H1 (cell line): ENCODE results near the gene PRR23C. TPM values are rescaled to one million over a fixed set of nuclear protein-coding genes. Genes with fewer than 3 reads are reported as not detected.

Source experiments
- CTCF ChIA-PET: fragments of 300-600 bp; sonication (Branson Sonifier 250); formaldehyde crosslinking; loops from one replicate; lab custom pipeline; 2021; ENCODE audit not compliant: partially characterized antibody; lab: Charles Lee
- POLR2A ChIA-PET: fragments of 300-600 bp; sonication (Branson Sonifier 250); formaldehyde crosslinking; loops from one replicate; lab custom pipeline; 2021; ENCODE audit warnings: inconsistent platforms; ENCODE audit not compliant: partially characterized antibody; lab: Charles Lee
- DNase-seq, 2 experiments: peaks; one replicate each; pipeline versions ENCODE4 v3.0.0 to v3.0.0-alpha.2; 2010 to 2022; ENCODE audit warnings: low spot score in 2 of 2, low read depth in 1 of 2, mixed read lengths in 1 of 2
- FAIRE-seq: peaks from 2 replicates; lab custom pipeline; 2011; peaks lifted over from hg19 to GRCh38; lab: Jason Lieb, UNC
- H2AFZ ChIP-seq: 2 replicates; pipeline ENCODE4 v1.8.1; 2012; ENCODE audit warnings: low read length, inconsistent platforms
- H2AK5ac ChIP-seq: 2 replicates; pipeline ENCODE4 v1.6.1; 2013; ENCODE audit warnings: low read depth, low read length
- H2BK120ac ChIP-seq: replicated peaks from 2 replicates; pipeline ENCODE3; 2013; ENCODE audit warnings: low read depth, low read length, inconsistent platforms
- H2BK12ac ChIP-seq: 2 replicates; pipeline ENCODE4 v1.6.1; 2013; ENCODE audit warnings: low read depth, low read length
- H2BK15ac ChIP-seq: 2 replicates; pipeline ENCODE4 v1.6.1; 2013; ENCODE audit warnings: low read length
- H2BK20ac ChIP-seq: 2 replicates; pipeline ENCODE4 v1.6.1; 2013; ENCODE audit warnings: low read length
- H2BK5ac ChIP-seq: 2 replicates; pipeline ENCODE4 v1.6.1; 2013; ENCODE audit warnings: low read depth, low read length
- H3K14ac ChIP-seq: 2 replicates; pipeline ENCODE4 v1.6.1; 2013; ENCODE audit warnings: inconsistent platforms; ENCODE audit not compliant: insufficient read length
- H3K18ac ChIP-seq: 2 replicates; pipeline ENCODE4 v1.6.1; 2013; ENCODE audit warnings: low read length; ENCODE audit errors: extremely low read depth
- H3K23ac ChIP-seq: 2 replicates; pipeline ENCODE4 v1.6.1; 2013; ENCODE audit warnings: inconsistent platforms; ENCODE audit not compliant: insufficient read length
- H3K23me2 ChIP-seq: 2 replicates; pipeline ENCODE4 v1.6.1; 2013; ENCODE audit warnings: low read depth, low read length
- H3K27ac ChIP-seq: 2 replicates; pipeline ENCODE4 v1.6.1; 2011; ENCODE audit warnings: low read depth, low read length, inconsistent platforms
- H3K27me3 ChIP-seq, 4 experiments: replicated peaks in 1 of 4; 1 replicate in 1 of 4; 2 replicates in 3 of 4; pipeline versions ENCODE4 v1.6.1 to v1.8.1; 2011 to 2013; ENCODE audit warnings: low read length in 3 of 4, mild to moderate bottlenecking in 3 of 4, inconsistent platforms in 2 of 4, mixed read lengths in 2 of 4, moderate library complexity in 1 of 4; ENCODE audit not compliant: control insufficient read depth in 3 of 4, insufficient read depth in 3 of 4; ENCODE audit errors: extremely low read depth in 1 of 4
- H3K36me3 ChIP-seq, 4 experiments: 2 replicates each; pipeline versions ENCODE4 v1.6.1 to v1.8.1; 2011 to 2013; ENCODE audit warnings: mild to moderate bottlenecking in 4 of 4, low read length in 3 of 4, moderate library complexity in 2 of 4, control low read depth in 1 of 4, inconsistent platforms in 1 of 4; ENCODE audit not compliant: insufficient read depth in 4 of 4, control insufficient read depth in 2 of 4
- H3K4ac ChIP-seq: replicated peaks from 2 replicates; pipeline ENCODE3; 2013; ENCODE audit warnings: low read length, low read depth, mixed read lengths, inconsistent platforms; ENCODE audit not compliant: insufficient read length
- H3K4me1 ChIP-seq, 4 experiments: replicated peaks in 1 of 4; 1 replicate in 1 of 4; 2 replicates in 3 of 4; pipeline versions ENCODE4 v1.6.1 to v1.8.1; 2011 to 2013; ENCODE audit warnings: low read length in 3 of 4, inconsistent platforms in 2 of 4, mixed read lengths in 1 of 4; ENCODE audit not compliant: insufficient read depth in 4 of 4, control insufficient read depth in 3 of 4
- H3K4me2 ChIP-seq, 2 experiments: 2 replicates each; pipeline versions ENCODE4 v1.6.1 to v1.8.1; 2011 to 2013; ENCODE audit warnings: low read depth in 2 of 2, low read length in 2 of 2, control low read depth in 1 of 2, inconsistent platforms in 1 of 2, mild to moderate bottlenecking in 1 of 2; ENCODE audit not compliant: insufficient read depth in 1 of 2
- H3K4me3 ChIP-seq, 4 experiments: fragments of 200-600, 300-600 bp in 1 of 4; sonication (generic), shearing (Covaris generic), sonication (Bioruptor Twin) in 1 of 4; 2 replicates each; pipeline versions ENCODE4 v1.5.1 to v1.8.1; 2011 to 2016; ENCODE audit warnings: low read length in 4 of 4, low read depth in 3 of 4, control low read depth in 2 of 4, inconsistent platforms in 2 of 4, mild to moderate bottlenecking in 2 of 4, mixed read lengths in 1 of 4, moderate library complexity in 1 of 4; ENCODE audit not compliant: insufficient read depth in 2 of 4; ENCODE audit errors: extremely low read depth in 1 of 4
- H3K56ac ChIP-seq: replicated peaks from 2 replicates; pipeline ENCODE3; 2013; ENCODE audit warnings: low read depth, mild to moderate bottlenecking, mixed read lengths, low read length, inconsistent platforms; ENCODE audit not compliant: insufficient read length
- H3K79me1 ChIP-seq: 2 replicates; pipeline ENCODE4 v1.6.1; 2013; ENCODE audit warnings: low read depth, low read length, control low read depth
- H3K79me2 ChIP-seq, 2 experiments: 2 replicates each; pipeline versions ENCODE4 v1.6.1 to v1.8.1; 2012 to 2013; ENCODE audit warnings: low read length in 2 of 2, mild to moderate bottlenecking in 2 of 2, inconsistent platforms in 1 of 2; ENCODE audit not compliant: insufficient read depth in 2 of 2, control insufficient read depth in 1 of 2
- H3K9ac ChIP-seq, 4 experiments: replicated peaks in 1 of 4; 1 replicate in 1 of 4; 2 replicates in 3 of 4; pipeline versions ENCODE4 v1.6.1 to v1.8.1; 2011 to 2013; ENCODE audit warnings: low read depth in 3 of 4, low read length in 3 of 4, control low read depth in 2 of 4, mild to moderate bottlenecking in 2 of 4, moderate library complexity in 2 of 4, inconsistent platforms in 1 of 4; ENCODE audit errors: extremely low read depth in 1 of 4
- H3K9me3 ChIP-seq, 2 experiments: 2 replicates each; pipeline versions ENCODE4 v1.6.1 to v1.8.1; 2012 to 2013; ENCODE audit warnings: mild to moderate bottlenecking in 2 of 2, moderate library complexity in 2 of 2, control low read depth in 1 of 2, inconsistent platforms in 1 of 2, low read depth in 1 of 2, low read length in 1 of 2, mixed read lengths in 1 of 2; ENCODE audit not compliant: insufficient read depth in 2 of 2
- H4K20me1 ChIP-seq, 2 experiments: replicated peaks in 1 of 2; 2 replicates each; pipeline versions ENCODE3 to v1.8.1; 2011 to 2013; ENCODE audit warnings: inconsistent platforms in 2 of 2, low read length in 2 of 2, mild to moderate bottlenecking in 1 of 2; ENCODE audit not compliant: insufficient read depth in 2 of 2, control insufficient read depth in 1 of 2
- H4K5ac ChIP-seq: 2 replicates; pipeline ENCODE4 v1.6.1; 2013; ENCODE audit warnings: low read length, low read depth, mixed read lengths, inconsistent platforms; ENCODE audit not compliant: insufficient read length
- H4K8ac ChIP-seq: 2 replicates; pipeline ENCODE4 v1.8.0; 2013; ENCODE audit warnings: mild to moderate bottlenecking, moderate library complexity, low read length, inconsistent platforms; ENCODE audit not compliant: insufficient read depth; ENCODE audit errors: extremely low read depth
- H4K91ac ChIP-seq: replicated peaks from 2 replicates; pipeline ENCODE3; 2013; ENCODE audit warnings: low read length, mixed read lengths, inconsistent platforms; ENCODE audit not compliant: insufficient read length
- CBX8 ChIP-seq: fragments of 300-800, 300-1000 bp; sonication (generic); IDR thresholded peaks from 2 replicates; pipeline ENCODE4 v1.7.1; 2016; ENCODE audit warnings: low read depth, low read length, borderline replicate concordance
- KDM5A ChIP-seq: fragments of 200-600 bp; IDR thresholded peaks from 2 replicates; pipeline ENCODE4 v1.7.1; 2012; ENCODE audit warnings: mild to moderate bottlenecking, low read length, inconsistent platforms, mixed read lengths
- NRF1 ChIP-seq: IDR thresholded peaks from 2 replicates; pipeline ENCODE4 v1.6.1; 2011; ENCODE audit warnings: mild to moderate bottlenecking, low read depth, low read length, improper control_type of control experiment
- POU5F1 ChIP-seq: IDR thresholded peaks from 2 replicates; pipeline ENCODE4 v1.6.1; 2011; ENCODE audit warnings: low read depth, mild to moderate bottlenecking, low read length, moderate library complexity
- RAD21 ChIP-seq, 2 experiments: IDR thresholded peaks in 1 of 2; conservative IDR thresholded peaks in 1 of 2; 2 replicates each; pipeline ENCODE4 v1.6.1; 2011; ENCODE audit warnings: low read depth in 2 of 2, low read length in 2 of 2, improper control_type of control experiment in 1 of 2, inconsistent platforms in 1 of 2, mild to moderate bottlenecking in 1 of 2, moderate library complexity in 1 of 2
- WGBS, 2 experiments: shearing (Covaris generic) in 1 of 2; methylation state at CpG; one replicate each; pipeline versions ENCODE4 v1.1.6 to v1.1.7; 2013 to 2015; ENCODE audit warnings: low lambda C conversion rate in 2 of 2, mixed read lengths in 2 of 2, inconsistent platforms in 1 of 2, low coverage in 1 of 2, missing lambda C conversion rate in 1 of 2; ENCODE audit not compliant: insufficient replicate concordance in 2 of 2, insufficient coverage in 1 of 2, insufficient read length in 1 of 2; ENCODE audit errors: extremely low coverage in 1 of 2, missing lambda C conversion rate in 1 of 2; 5-methylcytosine and 5-hydroxymethylcytosine counted together
- polyA plus RNA-seq, 7 experiments: library from polyadenylated mRNA; depleted of rRNA in 3 of 7; stranded (reverse) in 5 of 7; unstranded in 2 of 7; fragments of >200 nt in 5 of 7; fragments of 200-250 nt in 2 of 7; gene quantifications; 1 replicate in 5 of 7; 2 replicates in 1 of 7; 4 replicates in 1 of 7; pipeline versions ENCODE4 v1.2.1 to v1.2.3, GENCODE V29; 2011 to 2013; ENCODE audit warnings: missing spikeins in 2 of 7, mixed read lengths in 2 of 7
- total RNA-seq: library from RNA; stranded (reverse); fragmentation: NEBNext Ultra II Directional; extraction: Animal tissue kit (Norgen Biotek cat#: 25700); gene quantifications from 2 replicates; pipeline ENCODE4 v1.2.1, GENCODE V29; 2021
- TF ChIP-seq, protein P1 (sequence below): IDR thresholded peaks from 2 replicates; pipeline ENCODE4 v1.6.1; 2011; ENCODE audit warnings: low read depth, mild to moderate bottlenecking, low read length; ENCODE audit not compliant: insufficient read depth

The PRR23C gene
- total and polyA plus RNA-seq, 2 of the 8 experiments (the other 6 are each of a cell fraction or from before 2014, with no cell fraction given) = not detected

DNA sequence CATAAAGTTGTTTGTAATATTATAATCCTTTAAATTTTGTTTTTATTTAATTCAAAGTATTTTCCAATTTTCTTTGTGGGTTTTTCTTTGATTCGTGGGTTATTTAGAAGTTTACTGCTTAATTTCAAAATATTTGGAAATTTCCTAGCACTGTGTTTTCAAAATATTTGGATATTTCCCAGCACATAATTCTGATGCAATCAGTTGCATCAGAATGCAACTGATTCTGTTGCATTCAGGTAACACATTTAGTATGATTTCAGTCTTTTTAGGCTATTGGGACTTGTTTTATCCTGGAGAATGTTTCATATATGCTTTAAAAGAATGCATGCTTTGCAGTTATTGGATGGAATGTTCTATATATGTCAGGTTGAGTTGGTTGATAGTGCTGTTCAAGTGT, 18.2 kb upstream of the PRR23C start:
- Histone ChIP-seq H3K4me1 (no peaks in the 10 kb centered on the region), H3K9me3 (no peaks in the 10 kb centered on the region), H2BK12ac (no peak overlapping the region), H2AK5ac (no peak overlapping the region), H3K27ac (no peak overlapping the region), H3K18ac (no peak overlapping the region), H2AFZ (no peak overlapping the region), H3K23me2 (no peaks in the 10 kb centered on the region), H3K9ac (no peak overlapping the region), H3K56ac (no peak overlapping the region), H3K23ac (no peak overlapping the region), H2BK20ac (no peak overlapping the region), H3K79me1 (no peaks in the 10 kb centered on the region), H3K27me3 (no peaks in the 10 kb centered on the region), H4K91ac (no peak overlapping the region), H3K4me3 (no peak overlapping the region), H2BK15ac (no peak overlapping the region), H4K8ac (no peak overlapping the region), H4K20me1 (no peaks in the 10 kb centered on the region), H2BK5ac (no peak overlapping the region), H3K4me2 (no peak overlapping the region), H3K36me3 (no peaks in the 10 kb centered on the region), H3K4ac (no peak overlapping the region), H3K14ac (no peak overlapping the region), H3K79me2 (no peaks in the 10 kb centered on the region), H2BK120ac (no peak overlapping the region), H4K5ac (no peak overlapping the region)
- DNase-seq (no peak), FAIRE-seq (no peak)
- CTCF ChIA-PET = no interaction called here
- WGBS, 2 experiments = 63% methylated on average over 1 of the region's 1 CpG; no CpG with 5 or more reads in 1 of the 2 experiments
- no peak for TF ChIP-seq NRF1
- no peak for TF ChIP-seq CBX8
- TF ChIP-seq RAD21 (IDR thresholded peaks at IDR 0.05 in 1 of 2, conservative IDR thresholded peaks at IDR 0.05 in 1 of 2; ENCODE audit: low read depth in 2 of 2, low read length in 2 of 2) = no peak
- TF ChIP-seq, protein P1, sequence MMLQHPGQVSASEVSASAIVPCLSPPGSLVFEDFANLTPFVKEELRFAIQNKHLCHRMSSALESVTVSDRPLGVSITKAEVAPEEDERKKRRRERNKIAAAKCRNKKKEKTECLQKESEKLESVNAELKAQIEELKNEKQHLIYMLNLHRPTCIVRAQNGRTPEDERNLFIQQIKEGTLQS = no peak
- TF ChIP-seq KDM5A = no peak
- no peak for TF ChIP-seq POU5F1
- POLR2A ChIA-PET = no interaction called here
